CD4-positive, alpha-beta T cell (primary cell): ENCODE results near the gene YJEFN3. TPM values are rescaled to one million over a fixed set of nuclear protein-coding genes. Genes with fewer than 3 reads are reported as not detected.

Experiments used
- ATAC-seq: fragments of 200-7000 bp; cut with Tn5 transposase; one replicate; pipeline ENCODE4 v1.10.0; 2022; ENCODE audit warnings: mild to moderate bottlenecking; ENCODE audit not compliant: poor library complexity
- CTCF ChIA-PET: fragments of 350-600 bp; sonication (Branson Sonifier 250); formaldehyde crosslinking; loops from one replicate; lab custom pipeline; 2021; ENCODE audit warnings: antibody characterized with exemption, inconsistent platforms; lab: Charles Lee
- POLR2A ChIA-PET: fragments of 350-600 bp; sonication (Branson Sonifier 250); formaldehyde crosslinking; loops from one replicate; lab custom pipeline; 2021; ENCODE audit warnings: antibody characterized with exemption, inconsistent platforms; lab: Charles Lee
- DNase-seq, 14 experiments: peaks; one replicate each; pipeline ENCODE4 v3.0.0-alpha.2; 2013 to 2020; ENCODE audit warnings: mixed read lengths in 2 of 14
- H3K27ac ChIP-seq, 2 donors: one replicate each; pipeline versions ENCODE4 v1.5.1 to v1.7.0; 2013; ENCODE audit warnings: low read length in 2 of 2, low read depth in 1 of 2, mild to moderate bottlenecking in 1 of 2
- H3K27me3 ChIP-seq, 2 experiments: 1 replicate in 1 of 2; 2 replicates in 1 of 2; pipeline versions ENCODE4 v1.6.1 to v1.7.0; 2013; ENCODE audit warnings: low read length in 2 of 2, control low read depth in 1 of 2, mild to moderate bottlenecking in 1 of 2, moderate library complexity in 1 of 2; ENCODE audit not compliant: insufficient read depth in 2 of 2, control insufficient read depth in 1 of 2
- H3K36me3 ChIP-seq: one replicate; pipeline ENCODE4 v1.6.1; 2013; ENCODE audit warnings: low read length, control low read depth; ENCODE audit not compliant: insufficient read depth
- H3K4me1 ChIP-seq: one replicate; pipeline ENCODE4 v1.6.1; 2013; ENCODE audit warnings: low read length, control low read depth; ENCODE audit not compliant: insufficient read depth
- H3K4me3 ChIP-seq: one replicate; pipeline ENCODE4 v1.5.1; 2013; ENCODE audit warnings: mild to moderate bottlenecking, low read length, moderate library complexity
- H3K9me3 ChIP-seq, 2 experiments: 1 replicate in 1 of 2; 2 replicates in 1 of 2; pipeline versions ENCODE4 v1.6.1 to v1.7.0; 2013; ENCODE audit warnings: low read length in 2 of 2, mild to moderate bottlenecking in 2 of 2, control low read depth in 1 of 2, moderate library complexity in 1 of 2; ENCODE audit not compliant: control insufficient read depth in 1 of 2, insufficient read depth in 1 of 2
- H3K27ac Mint-ChIP-seq: one replicate; pipeline ENCODE4 v1.8.0; 2020; ENCODE audit warnings: mixed read lengths
- H3K27me3 Mint-ChIP-seq: one replicate; pipeline ENCODE4 v1.8.0; 2021; ENCODE audit warnings: mixed read lengths
- H3K36me3 Mint-ChIP-seq: one replicate; pipeline ENCODE4 v1.8.0; 2021; ENCODE audit warnings: low read depth, mixed read lengths
- H3K4me1 Mint-ChIP-seq: one replicate; pipeline ENCODE4 v1.8.0; 2021; ENCODE audit warnings: low read depth, mixed read lengths
- H3K4me3 Mint-ChIP-seq: one replicate; pipeline ENCODE4 v1.8.0; 2020; ENCODE audit warnings: mild to moderate bottlenecking, mixed read lengths
- H3K9me3 Mint-ChIP-seq: one replicate; pipeline ENCODE4 v1.8.0; 2020; ENCODE audit warnings: mixed read lengths
- CTCF ChIP-seq: fragments of 200-600 bp; IDR thresholded peaks from one replicate; pipeline ENCODE4 v1.8.0; 2022; ENCODE audit warnings: antibody characterized with exemption, mild to moderate bottlenecking
- intact Hi-C, 2 experiments: fragments of 100-400 bp; cut with DNase I in 1 of 2; cut with micrococcal nuclease in 1 of 2; formaldehyde crosslinking; loops; one replicate each; pipeline versions ENCODE4 v1.15.1 to v1.9.0; 2023 to 2025; cut with DNase I, micrococcal nuclease
- total RNA-seq, 174 experiments: library from RNA in 2 of 174; stranded (reverse) in 2 of 174; gene quantifications; one replicate each; pipeline ENCODE4 v1.2.3 and lab custom pipeline; 2021 to 2026

The YJEFN3 gene
- total RNA-seq, 2 experiments from 2014 or later = 3.7 to 4.4 TPM

GRCh38 chr19:19527371-19527656, 1.4 kb upstream of the YJEFN3 start:
- Mint-ChIP-seq H3K4me1 (peaks cover 10% of the 10 kb centered on the region), H3K27ac (peak overlapping the region; percentile 20), H3K4me3 (no peak overlapping the region), H3K36me3 (peaks cover 49% of the 10 kb centered on the region), H3K27me3 (no peaks in the 10 kb centered on the region), H3K9me3 (no peaks in the 10 kb centered on the region)
- Histone ChIP-seq H3K9me3 (no peaks in the 10 kb centered on the region), H3K27ac (no peak overlapping the region), H3K4me3 (no peak overlapping the region), H3K36me3 (peaks cover 50% of the 10 kb centered on the region), H3K4me1 (peaks cover 16% of the 10 kb centered on the region), H3K27me3 (no peaks in the 10 kb centered on the region)
- DNase-seq (no peak), ATAC-seq (no peak)
- ChIA-PET POLR2A (no interaction called here), CTCF (no interaction called here)
- intact Hi-C loops = no loop called here
- no peak for TF ChIP-seq CTCF

- Histone ChIP-seq H3K27me3 (no peaks in the 10 kb centered on the region), H3K36me3 (peaks cover 50% of the 10 kb centered on the region), H3K27ac (no peak overlapping the region), H3K9me3 (no peaks in the 10 kb centered on the region), H3K4me1 (peaks cover 22% of the 10 kb centered on the region), H3K4me3 (no peak overlapping the region)
- DNase-seq = no peak
- peaks cover 45% of the 10 kb centered on the region for H3K36me3 Mint-ChIP-seq
- no peaks in the 10 kb centered on the region for H3K27me3 Mint-ChIP-seq
- ATAC-seq = no peak
- H3K4me1 Mint-ChIP-seq = peaks cover 10% of the 10 kb centered on the region
- CTCF ChIA-PET = no interaction called here
- H3K9me3 Mint-ChIP-seq = no peaks in the 10 kb centered on the region
- TF ChIP-seq CTCF = no peak
- POLR2A ChIA-PET = no interaction called here
- intact Hi-C loops = no loop called here
- H3K4me3 Mint-ChIP-seq = no peak overlapping the region
- peak overlapping the region; percentile 20 for H3K27ac Mint-ChIP-seq
Measured at GRCh38 chr19:19527674-19528625, 761 bp upstream of the YJEFN3 start.

- H3K4me3 Mint-ChIP-seq = no peak overlapping the region
- intact Hi-C loops = loop anchor here in 1 of 2 experiments (5.0 kb wide), 2 partner anchors 97 to 217 kb away; partner anchors contain the start of gene LPAR2
Measured at GRCh38 chr19:19529783-19530422, 1.2 kb downstream of the YJEFN3 start.

More at GRCh38 chr19:19529783-19530422, 1.2 kb downstream of the YJEFN3 start:
- Histone ChIP-seq H3K9me3 (no peaks in the 10 kb centered on the region), H3K36me3 (peaks cover 33% of the 10 kb centered on the region), H3K4me3 (no peak overlapping the region), H3K27ac (no peak overlapping the region), H3K4me1 (peaks cover 18% of the 10 kb centered on the region), H3K27me3 (no peaks in the 10 kb centered on the region)
- Mint-ChIP-seq H3K9me3 (no peaks in the 10 kb centered on the region), H3K27me3 (no peaks in the 10 kb centered on the region), H3K27ac (no peak overlapping the region), H3K36me3 (peaks cover 37% of the 10 kb centered on the region), H3K4me1 (peaks cover 17% of the 10 kb centered on the region)
- DNase-seq = no peak
- CTCF ChIA-PET = interaction anchor here (1.3 to 4.2 kb wide), 2 partner anchors 99 to 114 kb away, joined by 3 to 57 read pairs; partner anchors contain the start of gene GMIP
- no peak for TF ChIP-seq CTCF
- ATAC-seq = no peak
- POLR2A ChIA-PET = interaction anchor here (0.7 kb wide), 1 partner anchor 99 kb away, joined by 3 read pairs; no protein-coding TSS in a partner anchor
